ENCODE results near the gene CALHM1.

DNA sequence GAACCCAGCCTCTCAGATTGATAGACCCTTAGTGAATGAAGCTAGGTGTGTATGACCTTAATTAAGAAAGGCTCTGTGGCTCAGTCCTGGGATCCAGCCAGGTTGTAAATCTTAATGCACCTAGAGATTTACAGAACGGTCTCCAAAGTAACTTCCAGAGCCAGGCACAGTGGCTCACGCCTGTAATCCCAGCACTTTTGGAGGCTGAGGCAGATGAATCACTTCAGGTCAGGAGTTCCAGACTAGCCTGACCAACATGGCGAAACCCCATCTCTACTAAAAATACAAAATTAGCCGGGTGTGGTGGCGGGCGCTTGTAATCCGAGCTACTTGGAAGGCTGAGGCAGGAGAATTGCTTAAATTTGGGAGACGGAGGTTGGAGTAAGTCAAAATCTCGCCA lies 30.8 kb downstream of the CALHM1 start:
- TF ChIP-seq TEAD4 (IDR thresholded peaks at IDR 0.05; ENCODE audit: low read depth, low read length) = no peak
- no peak for TF ChIP-seq EZH2 (IDR thresholded peaks at IDR 0.05; ENCODE audit: low read depth, low read length, severe bottlenecking)
- TF ChIP-seq, protein P1, sequence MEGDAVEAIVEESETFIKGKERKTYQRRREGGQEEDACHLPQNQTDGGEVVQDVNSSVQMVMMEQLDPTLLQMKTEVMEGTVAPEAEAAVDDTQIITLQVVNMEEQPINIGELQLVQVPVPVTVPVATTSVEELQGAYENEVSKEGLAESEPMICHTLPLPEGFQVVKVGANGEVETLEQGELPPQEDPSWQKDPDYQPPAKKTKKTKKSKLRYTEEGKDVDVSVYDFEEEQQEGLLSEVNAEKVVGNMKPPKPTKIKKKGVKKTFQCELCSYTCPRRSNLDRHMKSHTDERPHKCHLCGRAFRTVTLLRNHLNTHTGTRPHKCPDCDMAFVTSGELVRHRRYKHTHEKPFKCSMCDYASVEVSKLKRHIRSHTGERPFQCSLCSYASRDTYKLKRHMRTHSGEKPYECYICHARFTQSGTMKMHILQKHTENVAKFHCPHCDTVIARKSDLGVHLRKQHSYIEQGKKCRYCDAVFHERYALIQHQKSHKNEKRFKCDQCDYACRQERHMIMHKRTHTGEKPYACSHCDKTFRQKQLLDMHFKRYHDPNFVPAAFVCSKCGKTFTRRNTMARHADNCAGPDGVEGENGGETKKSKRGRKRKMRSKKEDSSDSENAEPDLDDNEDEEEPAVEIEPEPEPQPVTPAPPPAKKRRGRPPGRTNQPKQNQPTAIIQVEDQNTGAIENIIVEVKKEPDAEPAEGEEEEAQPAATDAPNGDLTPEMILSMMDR (IDR thresholded peaks at IDR 0.05; ENCODE audit: control extremely low read depth in 1 of 3, insufficient read depth in 1 of 3, low read depth in 1 of 3, low read length in 3 of 3) = no peak
- no peak for TF ChIP-seq RBBP5 (IDR thresholded peaks at IDR 0.05; ENCODE audit: borderline replicate concordance, low read depth, low read length)
- no peak for TF ChIP-seq POLR2A (IDR thresholded peaks at IDR 0.05; ENCODE audit: control extremely low read depth in 1 of 2, low read depth in 2 of 2, low read length in 2 of 2)
- TF ChIP-seq ZNF274 (IDR thresholded peaks at IDR 0.05; ENCODE audit: borderline replicate concordance, extremely low read depth, low read length) = no peak
- TF ChIP-seq CBX8 (IDR thresholded peaks at IDR 0.05; ENCODE audit: borderline replicate concordance, low read depth, low read length) = no peak
- no peak for TF ChIP-seq ATF3 (IDR thresholded peaks at IDR 0.05; ENCODE audit: insufficient read depth, low read depth, low read length)
- no peak for TF ChIP-seq CEBPB (IDR thresholded peaks at IDR 0.05; ENCODE audit: low read depth, low read length)

Measured in H1 (cell line).